SK-N-MC (cell line): ENCODE data around the gene DCBLD2.

Experiments used
- EZH2 ChIP-seq: fragments of 200-600 bp; sonication (generic); IDR thresholded peaks from one replicate; pipeline ENCODE4 v1.6.1; 2017; ENCODE audit warnings: antibody characterized with exemption
- POLR2AphosphoS5 ChIP-seq: IDR thresholded peaks from 2 replicates; pipeline ENCODE4 v1.6.1; 2012; ENCODE audit warnings: mild to moderate bottlenecking, low read depth, low read length, borderline replicate concordance

GRCh38 chr3:98814817-98815420, 86.6 kb downstream of the DCBLD2 start:
- no peak for TF ChIP-seq EZH2
- no peak for TF ChIP-seq POLR2AphosphoS5
